ENCODE measurements around the gene P2RY14.

The P2RY14 gene

DNA sequence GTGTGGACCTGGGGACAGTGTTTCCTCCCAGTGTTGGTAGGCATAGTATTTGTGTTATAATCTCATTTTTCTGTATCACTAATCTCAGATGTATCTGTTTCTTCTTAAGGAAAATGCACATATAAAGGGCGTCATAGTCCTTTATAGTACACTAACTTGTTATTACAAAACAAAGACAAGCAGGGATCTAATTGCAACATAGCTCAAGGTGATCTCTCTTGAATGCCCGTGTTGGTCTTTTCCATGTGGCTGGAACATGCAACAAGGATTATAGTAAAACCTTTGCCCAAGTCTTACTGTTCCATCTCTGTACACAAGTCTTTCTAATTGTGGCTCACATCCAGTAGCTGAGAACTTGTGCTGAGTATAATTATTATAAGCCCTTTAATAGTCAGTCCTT is 41.8 kb upstream of the P2RY14 start:
- TF ChIP-seq SIN3A (IDR thresholded peaks at IDR 0.05; ENCODE audit: borderline replicate concordance, insufficient read depth, low read length): no peak
- no peak for TF ChIP-seq TAF1 (IDR thresholded peaks at IDR 0.05; ENCODE audit: borderline replicate concordance, insufficient read depth, low read length)
- no peak for TF ChIP-seq FOXP2 (optimal IDR thresholded peaks at IDR 0.05; ENCODE audit: borderline replicate concordance, extremely low read depth, extremely low read length, insufficient read depth)
- TF ChIP-seq, protein P1, sequence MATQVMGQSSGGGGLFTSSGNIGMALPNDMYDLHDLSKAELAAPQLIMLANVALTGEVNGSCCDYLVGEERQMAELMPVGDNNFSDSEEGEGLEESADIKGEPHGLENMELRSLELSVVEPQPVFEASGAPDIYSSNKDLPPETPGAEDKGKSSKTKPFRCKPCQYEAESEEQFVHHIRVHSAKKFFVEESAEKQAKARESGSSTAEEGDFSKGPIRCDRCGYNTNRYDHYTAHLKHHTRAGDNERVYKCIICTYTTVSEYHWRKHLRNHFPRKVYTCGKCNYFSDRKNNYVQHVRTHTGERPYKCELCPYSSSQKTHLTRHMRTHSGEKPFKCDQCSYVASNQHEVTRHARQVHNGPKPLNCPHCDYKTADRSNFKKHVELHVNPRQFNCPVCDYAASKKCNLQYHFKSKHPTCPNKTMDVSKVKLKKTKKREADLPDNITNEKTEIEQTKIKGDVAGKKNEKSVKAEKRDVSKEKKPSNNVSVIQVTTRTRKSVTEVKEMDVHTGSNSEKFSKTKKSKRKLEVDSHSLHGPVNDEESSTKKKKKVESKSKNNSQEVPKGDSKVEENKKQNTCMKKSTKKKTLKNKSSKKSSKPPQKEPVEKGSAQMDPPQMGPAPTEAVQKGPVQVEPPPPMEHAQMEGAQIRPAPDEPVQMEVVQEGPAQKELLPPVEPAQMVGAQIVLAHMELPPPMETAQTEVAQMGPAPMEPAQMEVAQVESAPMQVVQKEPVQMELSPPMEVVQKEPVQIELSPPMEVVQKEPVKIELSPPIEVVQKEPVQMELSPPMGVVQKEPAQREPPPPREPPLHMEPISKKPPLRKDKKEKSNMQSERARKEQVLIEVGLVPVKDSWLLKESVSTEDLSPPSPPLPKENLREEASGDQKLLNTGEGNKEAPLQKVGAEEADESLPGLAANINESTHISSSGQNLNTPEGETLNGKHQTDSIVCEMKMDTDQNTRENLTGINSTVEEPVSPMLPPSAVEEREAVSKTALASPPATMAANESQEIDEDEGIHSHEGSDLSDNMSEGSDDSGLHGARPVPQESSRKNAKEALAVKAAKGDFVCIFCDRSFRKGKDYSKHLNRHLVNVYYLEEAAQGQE (IDR thresholded peaks at IDR 0.05; ENCODE audit: insufficient read depth in 1 of 2, low read depth in 2 of 2, low read length in 2 of 2): no peak
- TF ChIP-seq POLR2AphosphoS5 (IDR thresholded peaks at IDR 0.05; ENCODE audit: low read depth, low read length): no peak

DNA sequence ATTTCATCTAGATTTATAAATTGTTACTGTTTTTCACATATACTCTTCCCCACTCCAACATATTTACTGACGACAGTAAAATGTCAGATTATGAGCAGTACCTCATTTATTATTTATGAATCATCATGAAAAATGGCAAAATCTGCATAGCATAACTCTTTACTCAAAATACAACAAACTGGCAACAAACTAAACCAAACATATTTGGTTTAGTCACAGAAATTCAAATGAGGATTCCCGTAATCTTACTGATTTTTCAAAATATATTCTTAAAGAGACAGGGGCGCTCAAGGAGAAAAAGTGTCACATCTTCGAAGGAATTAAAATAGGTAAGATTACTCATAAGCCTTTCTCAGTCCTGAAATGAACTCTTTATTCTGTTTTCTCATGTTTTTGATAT is 41.3 kb upstream of the P2RY14 start:
- no peak for TF ChIP-seq POLR2AphosphoS5 (IDR thresholded peaks at IDR 0.05; ENCODE audit: low read depth, low read length)
- TF ChIP-seq TAF1 (IDR thresholded peaks at IDR 0.05; ENCODE audit: borderline replicate concordance, insufficient read depth, low read length): no peak
- TF ChIP-seq SIN3A (IDR thresholded peaks at IDR 0.05; ENCODE audit: borderline replicate concordance, insufficient read depth, low read length): no peak
- TF ChIP-seq FOXP2 (optimal IDR thresholded peaks at IDR 0.05; ENCODE audit: borderline replicate concordance, extremely low read depth, extremely low read length, insufficient read depth): no peak
- TF ChIP-seq, protein P1 (IDR thresholded peaks at IDR 0.05; ENCODE audit: insufficient read depth in 1 of 2, low read depth in 2 of 2, low read length in 2 of 2): no peak

DNA sequence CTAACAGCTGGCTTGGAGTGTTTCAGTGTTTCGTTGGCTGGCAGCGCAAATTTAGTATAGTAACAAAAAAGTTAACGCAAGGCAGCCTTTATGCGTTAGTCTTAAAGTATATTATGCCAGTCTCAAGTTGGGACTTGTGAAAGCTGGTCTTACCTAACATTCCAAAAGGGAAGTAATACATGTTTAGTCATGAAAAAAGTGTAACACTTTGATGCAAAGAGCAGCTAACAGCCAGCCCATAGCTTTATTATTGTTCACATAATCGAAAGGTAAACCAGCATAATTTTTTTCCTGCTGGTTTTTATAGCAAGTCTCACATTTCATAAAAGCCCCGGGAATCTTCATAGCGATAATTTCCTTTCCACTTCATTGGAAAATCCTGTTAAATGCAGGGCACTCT is 40.6 kb upstream of the P2RY14 start:
- no peak for TF ChIP-seq POLR2AphosphoS5 (IDR thresholded peaks at IDR 0.05; ENCODE audit: low read depth, low read length)
- no peak for TF ChIP-seq SIN3A (IDR thresholded peaks at IDR 0.05; ENCODE audit: borderline replicate concordance, insufficient read depth, low read length)
- no peak for TF ChIP-seq TAF1 (IDR thresholded peaks at IDR 0.05; ENCODE audit: borderline replicate concordance, insufficient read depth, low read length)
- TF ChIP-seq FOXP2 (optimal IDR thresholded peaks at IDR 0.05; ENCODE audit: borderline replicate concordance, extremely low read depth, extremely low read length, insufficient read depth): no peak
- TF ChIP-seq, protein P1 (IDR thresholded peaks at IDR 0.05; ENCODE audit: insufficient read depth in 1 of 2, low read depth in 2 of 2, low read length in 2 of 2): no peak

DNA sequence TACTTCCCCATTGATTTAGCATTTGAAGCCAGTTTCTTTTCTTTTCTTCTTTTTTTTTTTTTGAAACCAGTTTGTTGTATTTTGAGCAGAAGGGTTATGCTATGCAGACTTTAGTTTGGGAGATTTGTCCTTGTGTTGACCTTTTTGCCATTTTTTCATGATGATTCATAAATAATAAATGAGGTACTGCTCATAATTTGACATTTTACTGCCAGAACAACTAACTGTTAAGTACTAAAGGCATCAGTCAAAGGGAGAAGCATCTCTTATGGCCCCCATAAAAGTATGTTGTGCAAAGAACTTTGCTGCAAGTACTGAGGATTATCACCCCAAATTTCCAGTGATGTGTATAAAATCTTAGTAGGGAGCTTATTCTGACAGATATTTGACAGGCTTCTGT is 40.0 kb upstream of the P2RY14 start:
- TF ChIP-seq TAF1 (IDR thresholded peaks at IDR 0.05; ENCODE audit: borderline replicate concordance, insufficient read depth, low read length): no peak
- TF ChIP-seq, protein P1 (IDR thresholded peaks at IDR 0.05; ENCODE audit: insufficient read depth in 1 of 2, low read depth in 2 of 2, low read length in 2 of 2): no peak
- no peak for TF ChIP-seq SIN3A (IDR thresholded peaks at IDR 0.05; ENCODE audit: borderline replicate concordance, insufficient read depth, low read length)
- no peak for TF ChIP-seq POLR2AphosphoS5 (IDR thresholded peaks at IDR 0.05; ENCODE audit: low read depth, low read length)
- no peak for TF ChIP-seq FOXP2 (optimal IDR thresholded peaks at IDR 0.05; ENCODE audit: borderline replicate concordance, extremely low read depth, extremely low read length, insufficient read depth)
